SW480 (cell line): ENCODE data around the gene RAD51AP2.
A peak's percentile ranks its signal among the peaks of the same experiment; 100 is the strongest.
"Not testable (repeated sequence)": the region's sequence is repeated elsewhere in the genome, so short reads cannot be mapped to it uniquely, and the experiment has no call there.

Experiments
- DNase-seq: peaks from one replicate; pipeline ENCODE4 v3.0.0-alpha.2; 2016; ENCODE audit warnings: low spot score

Gene RAD51AP2

DNA sequence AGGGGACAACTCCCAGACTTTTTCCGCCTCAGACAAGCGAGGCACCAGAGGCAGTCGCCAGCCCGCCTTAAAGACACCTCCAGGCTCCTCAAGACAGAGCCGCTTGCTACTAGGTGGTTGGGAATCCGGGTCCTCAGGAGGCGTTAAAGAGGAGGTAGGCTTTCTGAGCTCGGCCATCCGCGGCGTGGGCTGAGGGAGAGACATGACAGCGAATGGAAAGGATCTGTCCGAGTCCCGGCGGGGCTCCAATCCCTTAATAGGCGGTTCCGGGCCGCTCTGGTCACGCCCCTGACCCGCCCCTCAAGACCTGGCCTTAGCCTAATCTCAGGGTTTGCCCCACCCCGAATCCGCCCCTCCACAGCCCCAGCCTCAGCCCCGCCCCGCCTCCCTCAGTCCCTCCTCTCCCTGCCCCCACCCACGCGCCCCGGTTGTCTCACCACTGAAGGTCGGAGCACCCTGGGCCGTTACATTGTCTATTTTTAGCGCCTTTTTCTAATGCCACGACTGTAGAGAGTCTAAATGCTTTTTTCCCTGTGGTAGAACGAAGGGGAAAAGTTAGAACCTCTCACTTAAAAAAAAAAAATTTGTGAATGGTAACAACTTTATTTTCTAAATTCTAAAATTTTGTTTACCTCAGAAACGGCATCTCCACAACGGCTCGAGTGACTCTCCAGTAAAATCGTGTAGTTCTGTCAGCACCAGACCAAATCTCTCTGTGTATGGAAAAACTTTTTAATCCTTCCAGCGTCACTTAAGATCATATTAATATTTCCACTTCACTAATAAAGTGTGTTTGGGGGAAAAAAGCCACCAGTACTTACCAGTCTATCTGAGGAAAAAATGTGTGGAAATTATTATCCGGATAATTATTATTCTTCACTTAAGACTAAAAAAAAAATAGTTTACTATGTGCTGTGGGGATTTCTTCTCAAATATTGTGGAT lies at the start of gene RAD51AP2:
Gene RAD51AP2 (minus strand): TSS at position 229 of the 943 bp plus-strand sequence. CDS start 25 bp downstream, at position 204.
- peak; percentile 87 for DNase-seq

DNA sequence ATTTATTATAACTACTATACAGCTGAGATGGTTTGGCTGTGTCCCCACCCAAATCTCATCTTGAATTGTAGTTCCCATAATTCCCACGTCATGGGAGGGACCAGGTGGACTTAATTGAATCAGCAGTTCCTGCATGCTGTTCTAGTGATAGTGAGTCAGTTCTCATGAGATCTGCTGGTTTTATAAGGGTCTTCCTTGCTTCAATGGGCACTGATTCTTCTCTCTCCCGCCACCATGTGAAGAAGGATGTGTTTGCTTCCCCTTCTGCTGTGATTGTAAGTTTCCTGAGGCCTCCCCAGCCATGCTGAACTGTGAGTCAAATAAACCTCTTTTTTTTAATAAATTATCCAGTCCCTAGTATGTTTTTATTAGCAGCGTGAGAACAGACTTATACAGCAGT lies 47.5 kb upstream of the RAD51AP2 start:
- not testable (repeated sequence) for DNase-seq

DNA sequence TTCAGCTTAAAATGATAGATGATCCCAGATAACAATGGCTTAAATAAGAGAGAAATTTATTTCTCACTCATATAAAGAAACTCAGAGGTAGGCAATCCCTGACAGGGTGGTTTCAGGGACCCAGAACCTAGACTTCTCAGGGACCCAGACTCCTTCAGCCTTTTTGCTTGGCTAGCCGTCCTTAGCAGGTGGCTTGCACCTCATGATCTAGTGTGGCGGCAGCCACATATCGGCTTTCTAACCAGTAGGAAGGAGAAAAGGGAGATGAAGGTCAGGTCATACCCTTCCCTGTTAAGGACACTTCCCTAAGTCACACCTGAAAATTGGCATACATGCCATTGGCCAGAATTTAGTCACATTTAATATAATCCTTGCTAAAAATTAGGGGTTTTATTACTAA lies 40.6 kb upstream of the RAD51AP2 start:
- no peak for DNase-seq

DNA sequence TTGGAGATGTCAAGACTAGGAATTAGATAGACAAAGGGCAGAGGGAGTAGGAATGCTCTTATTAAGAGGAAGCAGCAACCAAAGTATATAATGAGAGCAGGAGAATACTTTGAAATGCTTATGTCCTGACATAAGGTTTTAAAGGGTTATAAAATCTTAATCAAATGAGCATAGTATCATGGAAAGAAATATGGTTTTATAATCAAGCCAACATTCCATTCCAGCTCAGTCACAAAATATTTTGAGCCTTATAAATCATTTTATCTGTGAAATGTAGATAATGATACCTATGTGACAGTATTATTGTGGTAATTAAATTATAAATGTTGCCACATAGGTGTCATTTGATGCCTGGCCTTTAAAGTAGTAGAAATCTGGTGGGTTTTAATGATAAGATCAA lies 39.8 kb upstream of the RAD51AP2 start:
- DNase-seq = no peak

DNA sequence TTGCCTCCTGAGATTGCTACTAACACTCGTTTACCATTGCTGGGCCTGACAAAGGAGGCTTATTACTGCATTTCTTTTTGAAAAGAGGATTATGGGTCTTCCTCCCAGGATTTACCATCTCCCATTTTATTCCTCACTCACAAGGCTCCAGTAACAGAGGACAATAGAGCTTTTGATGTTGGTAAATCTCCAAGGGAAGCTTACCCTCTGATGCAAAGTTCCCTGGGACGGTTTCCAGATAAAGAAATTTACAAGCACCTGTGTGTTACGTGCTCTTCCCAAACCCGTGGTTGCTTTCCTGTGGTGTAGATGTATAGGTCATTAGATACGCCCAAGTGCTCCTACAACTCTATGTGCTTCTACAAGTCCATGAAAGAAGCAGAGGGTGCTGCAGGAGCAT lies 39.4 kb upstream of the RAD51AP2 start:
- peak; percentile 79 for DNase-seq

DNA sequence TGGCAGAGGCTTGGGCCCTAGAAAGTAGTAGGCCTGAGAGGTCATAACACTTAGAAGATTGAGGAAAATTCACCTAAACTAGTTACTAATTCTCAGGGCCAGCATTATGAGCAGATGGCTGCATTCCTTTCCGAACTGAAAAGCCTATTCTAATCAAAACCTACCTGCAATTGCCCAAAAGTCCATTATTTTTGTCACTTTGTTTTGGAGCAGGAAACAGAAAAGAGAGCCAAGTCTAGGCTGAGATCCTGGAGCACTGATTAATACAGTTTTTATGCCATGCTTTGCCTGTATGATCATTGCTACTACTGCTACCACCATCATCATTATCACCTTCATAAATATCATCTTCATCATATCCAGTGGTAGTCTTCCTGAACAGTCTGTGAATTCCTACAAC lies 36.9 kb upstream of the RAD51AP2 start:
- no peak for DNase-seq

DNA sequence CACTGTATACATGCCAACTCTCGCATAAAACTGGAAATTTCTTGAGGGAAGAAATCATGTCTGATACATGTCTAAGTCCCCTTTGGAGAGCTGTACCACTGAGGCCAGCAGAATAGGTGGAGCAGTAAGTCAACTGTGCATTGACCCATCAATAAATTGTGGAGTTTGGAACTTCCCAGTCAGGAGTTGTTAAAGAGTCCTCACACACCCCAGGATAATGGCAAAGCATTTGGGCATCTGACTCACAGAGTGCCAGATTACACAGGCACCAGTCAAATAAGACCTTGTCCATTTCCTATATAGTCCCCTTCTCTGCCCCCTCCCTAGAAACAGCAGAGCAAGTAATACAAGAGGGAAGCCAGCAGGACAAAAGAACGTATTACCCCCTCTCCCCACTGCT lies 32.7 kb upstream of the RAD51AP2 start:
- no peak for DNase-seq

DNA sequence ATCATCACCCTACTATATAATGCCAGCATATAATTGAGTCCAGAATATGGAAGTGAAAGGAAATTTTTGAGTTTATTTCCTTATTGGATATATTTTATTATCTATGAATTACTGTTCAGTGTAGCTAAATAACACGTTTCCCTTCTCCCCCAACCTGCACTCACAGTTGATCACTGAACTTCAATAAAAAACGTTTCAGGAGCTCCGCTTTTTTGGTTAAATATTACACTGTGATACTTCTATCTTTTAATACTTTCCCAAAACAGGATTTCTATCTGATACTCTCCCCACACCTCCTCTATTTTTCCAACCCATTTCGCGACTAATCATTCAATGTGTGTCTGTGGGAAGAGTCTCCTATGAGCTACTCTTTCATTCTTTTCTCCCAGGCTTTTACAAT lies 29.5 kb upstream of the RAD51AP2 start:
- no peak for DNase-seq

DNA sequence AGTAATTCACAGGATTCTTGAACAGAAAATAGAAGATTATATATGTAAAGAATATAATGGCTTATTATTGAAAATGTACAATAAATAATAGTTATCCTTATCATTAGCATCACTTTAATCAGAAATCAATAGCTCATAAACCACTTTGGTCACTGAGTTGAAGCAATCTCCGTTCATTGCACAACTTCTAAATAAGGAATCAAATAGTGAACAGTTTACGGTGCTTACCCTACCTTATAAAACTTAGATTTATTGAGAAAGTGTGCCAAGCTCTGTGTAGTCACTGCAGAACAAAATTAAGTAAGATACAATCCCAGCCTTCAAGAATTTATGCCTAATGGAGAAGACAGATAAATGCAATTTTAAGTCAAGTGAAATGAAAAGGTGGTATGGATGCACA lies 29.0 kb upstream of the RAD51AP2 start:
- DNase-seq = no peak

DNA sequence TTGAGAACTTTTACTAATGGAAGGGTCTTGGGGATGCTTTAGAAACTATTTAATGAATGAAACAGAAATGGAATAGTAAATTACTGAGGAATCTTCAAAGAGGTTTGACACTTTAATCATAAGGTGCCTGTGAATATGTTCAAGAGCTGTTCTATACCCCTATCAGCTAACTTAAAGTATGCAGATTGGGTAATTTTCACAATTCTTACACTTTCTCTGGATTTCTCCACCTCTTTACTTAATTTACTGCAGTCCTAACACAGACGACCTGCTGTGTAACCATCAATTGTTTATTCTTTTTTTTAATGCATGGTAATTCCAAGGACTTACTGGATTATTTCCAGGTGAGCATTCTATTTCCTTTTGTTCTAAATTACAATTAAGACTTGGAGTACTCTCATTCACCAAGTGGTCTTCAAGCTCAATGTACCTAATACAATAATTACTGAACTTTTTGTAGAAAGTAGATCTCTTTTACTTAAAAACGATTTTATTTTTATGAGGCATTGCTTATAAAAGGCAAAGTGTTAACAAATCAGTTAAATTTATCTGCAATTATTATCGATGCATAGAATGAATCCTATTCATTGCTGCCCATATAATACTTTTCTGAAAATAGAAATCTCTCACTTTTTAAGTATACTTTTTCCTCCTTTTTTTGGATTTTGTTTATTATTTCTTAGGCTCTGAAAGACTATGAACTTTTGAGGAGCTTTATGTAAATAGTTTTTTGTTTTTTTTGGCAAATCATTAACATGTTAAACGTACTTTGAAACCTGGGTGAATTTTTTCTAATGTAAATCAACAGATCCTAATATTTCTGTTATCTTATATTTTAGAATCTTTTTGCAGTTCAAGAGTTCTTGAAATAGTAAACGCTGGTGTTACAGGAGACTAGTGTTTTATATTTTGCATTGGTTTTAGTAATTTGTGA lies 27.7 kb upstream of the RAD51AP2 start:
- no peak for DNase-seq

DNA sequence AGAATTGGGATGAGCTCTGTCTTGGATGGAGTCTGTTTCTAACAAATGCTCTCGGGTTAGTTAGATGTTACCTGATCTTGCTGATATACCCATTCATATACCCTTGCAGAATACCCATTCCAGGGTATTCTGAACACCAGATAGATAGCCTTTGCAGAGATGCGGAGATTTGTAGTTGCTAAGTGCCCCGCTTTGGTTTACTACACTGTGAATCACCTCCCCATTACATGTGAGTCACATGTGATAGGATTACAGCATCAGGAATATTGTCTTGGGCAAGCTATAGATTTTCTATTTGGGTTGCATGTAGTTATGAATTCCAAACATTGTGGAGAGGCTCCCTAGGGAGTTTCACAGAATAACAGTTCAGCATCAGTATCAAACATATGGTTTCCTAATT lies 26.0 kb upstream of the RAD51AP2 start:
- DNase-seq = peak; percentile 82

DNA sequence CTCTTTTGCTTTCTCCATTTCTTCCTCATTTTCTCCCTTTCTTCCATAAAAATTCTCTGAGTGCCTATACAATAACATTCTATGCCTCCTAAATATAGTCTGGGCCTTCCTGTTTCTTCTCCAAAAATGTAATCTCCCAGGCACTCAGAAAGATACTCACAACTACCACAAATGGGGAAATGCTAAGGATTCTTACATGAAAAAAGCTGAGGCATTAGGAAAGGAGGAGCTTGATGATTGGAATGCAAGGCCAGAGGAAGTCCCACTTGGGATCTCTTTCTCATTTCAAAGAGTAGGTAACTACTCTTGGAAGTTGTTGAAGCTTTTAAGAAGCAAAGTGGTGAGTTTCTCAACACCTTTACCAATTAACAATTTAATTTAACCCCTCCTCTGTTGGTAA lies 25.6 kb upstream of the RAD51AP2 start:
- peak; percentile 42 for DNase-seq

DNA sequence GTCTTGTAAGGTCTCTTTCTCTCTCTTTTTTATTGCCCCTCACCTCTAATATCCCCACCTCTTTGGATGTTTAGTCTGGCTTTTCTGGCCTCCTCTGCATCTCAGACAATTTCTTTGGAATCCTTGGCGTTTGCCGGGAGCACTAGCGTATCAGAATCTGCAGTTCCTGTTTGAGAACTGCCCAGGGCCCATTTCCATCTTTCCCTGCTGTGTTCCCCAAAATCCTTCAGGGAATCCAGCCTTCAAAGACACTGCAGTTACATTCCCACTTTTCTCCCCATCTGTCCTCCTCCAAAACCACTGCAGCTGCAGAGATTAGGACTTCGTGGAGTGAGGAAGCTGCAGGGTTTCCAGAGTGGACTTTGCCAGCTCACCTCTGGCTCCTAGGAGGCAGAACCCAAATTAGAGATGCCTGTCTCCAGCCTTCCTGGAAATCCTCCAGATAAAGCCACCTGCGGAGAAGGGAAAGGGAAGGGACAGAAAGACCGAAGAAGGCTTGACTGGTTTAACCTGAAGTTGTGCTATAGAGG lies 25.0 kb upstream of the RAD51AP2 start:
- no peak for DNase-seq

DNA sequence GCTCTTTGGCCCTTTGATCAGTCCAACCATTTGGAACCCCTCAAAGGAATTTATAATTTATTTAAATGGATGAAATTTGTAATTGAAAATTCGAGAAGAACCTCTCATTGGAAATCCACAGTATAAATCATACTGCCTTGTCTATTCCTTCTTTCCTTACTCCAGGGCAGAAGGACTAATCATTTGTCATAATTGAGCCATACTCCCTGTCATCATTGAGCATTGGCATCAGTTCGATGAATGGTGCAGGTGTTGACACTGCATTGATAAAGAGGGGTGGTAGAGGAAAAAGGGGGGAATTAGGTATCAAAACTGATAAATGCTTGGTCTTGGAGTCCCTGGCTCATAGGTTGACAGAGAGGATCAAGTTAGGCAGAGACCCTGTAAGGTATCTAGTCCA lies 24.2 kb upstream of the RAD51AP2 start:
- no peak for DNase-seq

DNA sequence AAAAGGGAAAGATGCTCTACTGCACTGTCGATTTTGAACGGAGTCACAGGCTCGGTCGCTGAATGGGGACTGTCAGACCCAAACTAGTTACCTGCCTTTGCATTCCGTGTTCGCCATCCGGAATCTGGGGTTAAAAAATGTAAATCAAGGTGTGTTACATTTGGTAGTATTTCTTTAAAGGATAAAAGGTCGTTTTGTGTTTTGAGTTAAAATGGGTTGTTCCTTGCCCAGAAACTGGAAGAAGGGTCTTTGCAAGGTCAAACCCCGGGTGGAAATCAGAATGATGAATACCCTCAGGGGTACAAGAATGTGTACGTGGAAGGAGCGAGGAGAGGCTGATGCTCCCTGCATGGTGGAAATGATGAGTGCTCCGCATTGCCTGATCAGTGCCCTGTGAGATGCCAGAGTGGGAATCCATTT lies 23.3 kb upstream of the RAD51AP2 start:
- peak; percentile 50 for DNase-seq

DNA sequence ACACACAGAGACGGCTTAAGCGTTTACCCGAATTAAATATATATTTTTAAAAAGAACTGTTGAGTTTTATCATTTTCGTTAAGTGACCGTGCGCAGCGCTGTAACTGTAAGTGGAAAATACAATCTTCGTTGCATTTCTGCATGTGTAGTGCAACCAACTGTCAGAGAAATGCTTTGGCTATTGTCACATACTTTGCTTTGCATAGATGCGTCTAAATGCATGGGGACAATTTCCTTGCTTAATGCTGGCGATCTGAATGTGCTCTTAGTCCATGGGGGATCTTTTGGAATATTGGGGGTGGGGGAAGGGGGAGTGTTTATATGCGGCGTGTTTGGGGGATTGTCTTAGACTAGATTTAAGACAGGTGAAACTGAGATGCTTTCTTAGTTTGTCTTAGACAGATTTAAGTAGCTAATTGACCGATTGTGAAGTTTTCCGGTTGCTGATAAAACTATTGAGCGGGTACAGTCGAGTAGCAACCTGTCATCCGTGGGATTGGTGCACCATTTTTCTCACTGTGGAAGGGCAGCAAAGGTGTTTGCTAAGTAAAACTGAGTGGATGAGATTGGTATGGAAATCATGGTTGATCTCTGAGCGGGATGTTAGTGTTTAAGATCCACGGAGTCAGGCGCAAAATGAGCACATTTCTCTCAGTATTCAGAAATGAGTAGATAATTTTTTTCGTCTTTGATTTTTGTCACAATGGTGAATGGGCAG lies 22.7 kb upstream of the RAD51AP2 start:
- peak; percentile 78 for DNase-seq

DNA sequence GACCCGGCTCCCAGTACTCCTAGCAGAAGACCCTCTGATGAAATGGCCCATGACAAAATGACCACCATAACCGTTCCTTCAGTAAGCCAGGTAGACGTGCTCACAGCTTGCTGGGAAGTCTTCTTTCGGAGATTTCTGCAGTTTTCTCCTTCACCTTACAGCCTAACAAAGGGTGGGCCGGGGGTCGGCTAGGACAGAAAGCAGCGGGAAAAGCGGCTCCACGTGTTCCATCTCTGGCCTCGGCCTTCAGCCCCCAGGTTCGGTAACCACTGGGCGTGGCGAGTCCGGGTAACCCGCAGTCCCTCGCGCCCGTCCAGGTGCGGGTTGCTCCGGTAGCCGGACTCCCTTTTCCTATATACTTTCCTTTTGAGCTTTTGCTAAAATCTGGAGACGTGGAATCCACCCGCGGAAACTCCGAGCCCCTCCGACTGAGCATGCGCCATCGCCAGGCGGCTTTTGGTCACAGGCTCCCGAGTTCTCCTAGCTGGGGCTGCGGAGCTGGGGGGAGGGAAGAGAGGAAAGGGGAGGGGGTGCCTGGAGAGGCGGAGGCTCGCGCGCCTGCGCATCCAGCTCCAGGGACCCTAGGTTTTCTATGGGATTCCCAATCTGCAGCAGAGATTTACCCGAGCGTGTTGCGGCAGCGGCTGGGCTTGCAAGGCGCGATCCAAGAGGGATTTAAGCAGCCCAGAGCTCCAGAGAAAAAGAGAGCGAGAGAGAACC lies 22.0 kb upstream of the RAD51AP2 start, which contains the start of gene VSNL1:
Gene VSNL1 (plus strand): TSS at position 604 of the 720 bp plus-strand sequence. CDS start 51,379 bp downstream, outside the sequence.
- DNase-seq = peak; percentile 99

DNA sequence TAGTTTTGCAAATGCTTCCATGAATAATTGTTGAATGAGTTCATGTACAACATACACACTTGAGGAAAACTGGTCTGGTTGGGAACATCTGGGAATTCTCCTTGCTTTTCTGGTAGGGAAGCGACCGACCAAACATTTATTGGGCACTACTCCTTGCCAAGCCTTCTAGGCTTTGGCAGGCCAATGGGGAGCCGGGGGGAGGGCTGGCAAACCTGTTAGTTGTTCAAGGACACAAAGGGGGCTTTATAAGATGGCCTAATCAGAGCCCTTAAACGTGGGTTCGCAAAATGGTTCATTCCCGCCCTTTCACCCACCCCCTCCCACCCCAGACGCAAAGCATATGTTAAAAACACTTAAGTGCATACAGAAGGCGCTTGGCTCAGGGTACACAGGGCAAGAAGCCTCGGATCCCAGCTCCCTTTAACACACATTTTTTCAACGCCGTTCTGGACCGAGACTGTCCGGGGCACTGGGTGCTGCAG lies 21.4 kb upstream of the RAD51AP2 start:
- DNase-seq = peak; percentile 87

DNA sequence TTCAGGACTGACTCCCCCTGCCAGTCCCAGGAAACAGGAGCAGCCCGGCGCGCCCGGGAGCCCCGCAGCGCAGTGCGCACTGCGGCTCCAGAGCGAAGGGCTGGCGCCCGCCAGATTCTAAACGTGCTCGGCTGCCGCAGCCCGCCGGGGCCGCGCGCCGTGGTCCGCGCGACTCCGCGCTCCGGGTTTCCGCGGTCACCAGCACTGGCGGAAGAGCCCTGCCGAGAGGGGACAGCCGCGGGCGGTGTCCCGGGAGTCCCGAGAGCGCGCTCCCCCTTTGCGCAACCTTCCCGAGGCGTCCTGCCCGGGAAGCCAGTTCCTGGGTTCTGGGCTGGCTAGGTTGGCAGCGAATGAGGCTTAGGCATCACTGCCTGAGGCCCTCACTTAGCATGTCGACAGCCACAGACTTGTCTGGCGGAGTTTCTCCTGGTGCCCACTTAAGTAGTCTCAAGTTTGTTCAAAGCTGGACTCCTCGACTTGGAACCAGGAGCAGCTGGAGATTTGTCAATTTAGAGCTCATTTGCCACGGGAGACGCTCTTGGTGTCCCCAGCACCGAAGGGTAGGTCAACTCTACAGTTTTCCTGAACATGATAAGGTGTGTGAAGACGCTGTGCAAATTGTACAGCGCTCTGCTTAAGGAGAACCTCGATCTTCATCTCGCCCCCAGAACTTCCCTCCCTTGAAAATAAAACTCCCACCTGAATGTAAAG lies 20.8 kb upstream of the RAD51AP2 start:
- DNase-seq = peak; percentile 94
